ENCODE results near the gene PARP1. TPM values are rescaled to one million over a fixed set of nuclear protein-coding genes. Genes with fewer than 3 reads are reported as not detected.
"Not testable (repeated sequence)": the region's sequence is repeated elsewhere in the genome, so short reads cannot be mapped to it uniquely, and the experiment has no call there.

The PARP1 gene
- total and polyA plus RNA-seq, 2 donors (not counting 1 experiment from before 2014, with no cell fraction given), result 118 to 180 TPM

DNA sequence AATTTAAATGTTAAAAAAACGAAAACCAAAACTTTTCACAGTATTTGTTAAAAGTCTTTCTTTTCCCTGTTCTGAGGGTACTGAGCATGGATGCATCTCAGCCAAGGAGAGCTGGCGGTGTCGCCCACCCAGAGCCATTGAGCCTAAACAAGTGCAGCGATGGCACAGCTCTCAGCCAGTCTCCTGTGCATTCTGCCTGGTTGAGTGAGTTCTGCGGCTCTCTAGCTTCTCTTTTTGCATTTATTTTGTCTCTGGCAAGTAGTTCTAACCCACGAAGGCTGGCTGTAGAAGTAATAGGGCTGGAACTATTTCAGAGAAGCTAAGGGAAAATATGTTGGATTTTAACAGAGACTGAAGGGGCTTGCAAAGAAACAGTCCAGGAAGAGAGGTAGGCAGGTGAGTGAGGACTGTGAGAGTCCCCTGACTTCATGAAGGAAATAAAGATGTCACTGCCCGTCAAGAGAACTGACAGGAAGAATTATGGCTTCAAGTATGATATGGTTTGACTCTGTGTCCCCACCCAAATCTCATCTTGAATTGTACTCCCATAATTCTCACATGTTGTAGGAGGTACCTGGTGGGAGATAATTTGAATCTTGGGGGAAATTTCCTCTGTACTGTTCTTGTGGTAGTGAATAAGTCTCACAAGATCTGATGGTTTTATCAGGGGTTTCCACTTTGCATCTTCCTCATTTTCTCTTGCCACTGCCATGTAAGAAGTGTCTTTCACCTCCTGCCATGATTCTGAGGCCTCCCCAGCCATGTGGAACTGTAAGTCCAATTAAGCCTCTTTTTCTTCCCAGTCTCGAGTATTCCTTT is 63.2 kb downstream of the PARP1 start:
- CTCF ChIA-PET, result interaction anchor here (0.7 to 1.9 kb wide), 3 partner anchors 12 to 62 kb away, joined by 3 to 9 read pairs (median 3); no protein-coding TSS in a partner anchor
- H3K27ac ChIP-seq (ENCODE audit: low read length in 2 of 2), result peak overlapping the region in 1 of 2 donors; percentile 61
- no peaks in the 10 kb centered on the region for H3K27me3 ChIP-seq (replicated peaks in 1 of 4; ENCODE audit: control extremely low read depth in 1 of 4, control insufficient read depth in 3 of 4, insufficient read depth in 4 of 4, low read length in 3 of 4)
- POLR2A ChIA-PET, result no interaction called here
- H4K20me1 ChIP-seq (ENCODE audit: control insufficient read depth, insufficient read depth, low read length, poor library complexity, severe bottlenecking), result no peaks in the 10 kb centered on the region
- H3K4me1 Mint-ChIP-seq, result peaks cover 24% of the 10 kb centered on the region
- peak overlapping the region; percentile 70 for H3K27ac Mint-ChIP-seq
- H3K9me3 Mint-ChIP-seq (ENCODE audit: insufficient read depth), result no peaks in the 10 kb centered on the region
- peaks cover 0 to 23% (median 3%) of the 10 kb centered on the region in 3 donors for H3K9me3 ChIP-seq (ENCODE audit: control extremely low read depth in 1 of 3, control insufficient read depth in 2 of 3, insufficient read depth in 1 of 3, low read length in 2 of 3)
- peak overlapping the region; percentile 38 for H2AFZ ChIP-seq (ENCODE audit: insufficient read depth, low read depth, low read length, poor library complexity, severe bottlenecking)
- H3K36me3 ChIP-seq (replicated peaks in 1 of 2; ENCODE audit: control extremely low read depth in 1 of 2, control insufficient read depth in 1 of 2, extremely low read depth in 1 of 2, insufficient read depth in 2 of 2, low read length in 1 of 2), result no peaks in the 10 kb centered on the region
- ATAC-seq (ENCODE audit: low read depth) (no peak), DNase-seq (peak; percentile 29)
- peak overlapping the region; percentile 16 for H3K4me3 Mint-ChIP-seq
- no peak overlapping the region for H3K4me3 ChIP-seq (ENCODE audit: control extremely low read depth in 1 of 5, extremely low read depth in 1 of 5, insufficient read depth in 1 of 5, low read depth in 2 of 5, low read length in 4 of 5)
- intact Hi-C loops (cut with micrococcal nuclease), result no loop called here
- H3K4me1 ChIP-seq (ENCODE audit: control insufficient read depth in 2 of 2, insufficient read depth in 2 of 2, low read length in 2 of 2), result peaks cover 15 to 22% of the 10 kb centered on the region in 2 donors
- TF ChIP-seq, protein P1, sequence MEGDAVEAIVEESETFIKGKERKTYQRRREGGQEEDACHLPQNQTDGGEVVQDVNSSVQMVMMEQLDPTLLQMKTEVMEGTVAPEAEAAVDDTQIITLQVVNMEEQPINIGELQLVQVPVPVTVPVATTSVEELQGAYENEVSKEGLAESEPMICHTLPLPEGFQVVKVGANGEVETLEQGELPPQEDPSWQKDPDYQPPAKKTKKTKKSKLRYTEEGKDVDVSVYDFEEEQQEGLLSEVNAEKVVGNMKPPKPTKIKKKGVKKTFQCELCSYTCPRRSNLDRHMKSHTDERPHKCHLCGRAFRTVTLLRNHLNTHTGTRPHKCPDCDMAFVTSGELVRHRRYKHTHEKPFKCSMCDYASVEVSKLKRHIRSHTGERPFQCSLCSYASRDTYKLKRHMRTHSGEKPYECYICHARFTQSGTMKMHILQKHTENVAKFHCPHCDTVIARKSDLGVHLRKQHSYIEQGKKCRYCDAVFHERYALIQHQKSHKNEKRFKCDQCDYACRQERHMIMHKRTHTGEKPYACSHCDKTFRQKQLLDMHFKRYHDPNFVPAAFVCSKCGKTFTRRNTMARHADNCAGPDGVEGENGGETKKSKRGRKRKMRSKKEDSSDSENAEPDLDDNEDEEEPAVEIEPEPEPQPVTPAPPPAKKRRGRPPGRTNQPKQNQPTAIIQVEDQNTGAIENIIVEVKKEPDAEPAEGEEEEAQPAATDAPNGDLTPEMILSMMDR (IDR thresholded peaks at IDR 0.05), result no peak
- no peak for TF ChIP-seq EZH2 (IDR thresholded peaks at IDR 0.05; ENCODE audit: borderline replicate concordance, insufficient read depth, low read depth, low read length, poor library complexity, severe bottlenecking)
- no peak overlapping the region for H3K9ac ChIP-seq (ENCODE audit: low read length)
- 52% methylated on average over 5 of the region's 8 CpGs for WGBS (ENCODE audit: insufficient coverage)
- no peaks in the 10 kb centered on the region for H3K79me2 ChIP-seq (ENCODE audit: control insufficient read depth, insufficient read depth, low read length)
- peak overlapping the region; percentile 22 for H3K4me2 ChIP-seq (replicated peaks; ENCODE audit: low read depth, low read length, poor library complexity, severe bottlenecking)
- no peaks in the 10 kb centered on the region for H3K27me3 Mint-ChIP-seq

DNA sequence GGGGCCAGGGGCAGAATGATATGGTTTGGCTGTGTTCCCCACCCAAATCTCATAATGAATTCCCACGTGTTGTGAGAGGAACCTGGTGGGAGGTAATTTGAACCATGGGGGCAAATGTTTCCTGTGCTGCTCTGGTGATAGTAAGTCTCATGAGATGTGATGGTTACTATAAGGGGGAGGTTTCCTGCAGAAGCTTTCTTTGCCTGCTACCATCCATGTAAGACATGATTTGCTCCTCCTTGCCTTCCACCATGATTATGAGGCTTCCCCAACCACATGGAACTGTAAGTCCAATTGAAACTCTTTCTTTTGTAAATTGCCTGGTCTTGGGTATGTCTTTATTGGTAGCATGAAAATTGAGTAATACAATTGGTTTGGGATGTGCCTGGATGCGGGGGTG is 65.2 kb downstream of the PARP1 start:
- Mint-ChIP-seq H3K4me1 (peaks cover 16% of the 10 kb centered on the region), H3K27me3 (no peaks in the 10 kb centered on the region), H3K9me3 (ENCODE audit: insufficient read depth) (no peaks in the 10 kb centered on the region), H3K27ac (no peak overlapping the region), H3K4me3 (no peak overlapping the region)
- H3K36me3 ChIP-seq (replicated peaks in 1 of 2; ENCODE audit: control extremely low read depth in 1 of 2, control insufficient read depth in 1 of 2, extremely low read depth in 1 of 2, insufficient read depth in 2 of 2, low read length in 1 of 2), result no peaks in the 10 kb centered on the region
- H3K4me3 ChIP-seq (ENCODE audit: control extremely low read depth in 1 of 5, extremely low read depth in 1 of 5, insufficient read depth in 1 of 5, low read depth in 2 of 5, low read length in 4 of 5), result no peak overlapping the region
- H3K27ac ChIP-seq (ENCODE audit: low read length in 2 of 2), result no peak overlapping the region
- H2AFZ ChIP-seq (ENCODE audit: insufficient read depth, low read depth, low read length, poor library complexity, severe bottlenecking), result no peak overlapping the region
- no peak for DNase-seq
- H3K79me2 ChIP-seq (ENCODE audit: control insufficient read depth, insufficient read depth, low read length), result no peaks in the 10 kb centered on the region
- no peaks in the 10 kb centered on the region for H3K27me3 ChIP-seq (replicated peaks in 1 of 4; ENCODE audit: control extremely low read depth in 1 of 4, control insufficient read depth in 3 of 4, insufficient read depth in 4 of 4, low read length in 3 of 4)
- ATAC-seq (ENCODE audit: low read depth), result no peak
- CTCF ChIA-PET, result interaction anchor here (1.5 kb wide), 1 partner anchor 9 kb away, joined by 4 read pairs; no protein-coding TSS in a partner anchor
- peaks cover 8 to 12% of the 10 kb centered on the region in 2 donors for H3K4me1 ChIP-seq (ENCODE audit: control insufficient read depth in 2 of 2, insufficient read depth in 2 of 2, low read length in 2 of 2)
- no peaks in the 10 kb centered on the region for H4K20me1 ChIP-seq (ENCODE audit: control insufficient read depth, insufficient read depth, low read length, poor library complexity, severe bottlenecking)
- H3K9me3 ChIP-seq (ENCODE audit: control extremely low read depth in 1 of 3, control insufficient read depth in 2 of 3, insufficient read depth in 1 of 3, low read length in 2 of 3), result peaks cover 0 to 23% (median 3%) of the 10 kb centered on the region in 3 donors
- POLR2A ChIA-PET, result no interaction called here
- TF ChIP-seq EZH2 (IDR thresholded peaks at IDR 0.05; ENCODE audit: borderline replicate concordance, insufficient read depth, low read depth, low read length, poor library complexity, severe bottlenecking), result no peak
- TF ChIP-seq, protein P1 (IDR thresholded peaks at IDR 0.05), result no peak
- intact Hi-C loops (cut with micrococcal nuclease), result no loop called here
- no peak overlapping the region for H3K9ac ChIP-seq (ENCODE audit: low read length)
- no peak overlapping the region for H3K4me2 ChIP-seq (replicated peaks; ENCODE audit: low read depth, low read length, poor library complexity, severe bottlenecking)
- no CpG with 5 or more reads among the region's 2 CpGs for WGBS (ENCODE audit: insufficient coverage)

DNA sequence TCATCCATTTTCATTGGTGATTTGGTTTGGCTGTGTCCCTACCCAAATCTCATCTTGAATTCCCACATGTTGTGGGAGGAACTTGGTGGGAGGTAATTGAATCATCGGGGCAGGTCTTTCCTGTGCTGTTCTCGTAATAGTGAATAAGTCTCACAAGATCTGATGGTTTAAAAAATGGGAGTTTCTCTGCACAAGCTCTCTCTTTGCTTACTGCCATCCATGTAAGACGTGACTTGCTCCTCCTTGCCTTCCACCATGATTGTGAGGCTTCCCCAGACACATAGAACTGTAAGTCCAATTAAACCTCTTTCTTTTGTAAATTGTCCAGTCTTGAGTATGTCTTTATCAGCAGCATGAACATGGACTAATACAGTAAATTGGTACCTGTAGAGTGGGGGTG is 67.8 kb downstream of the PARP1 start:
- H3K4me1 ChIP-seq (ENCODE audit: control insufficient read depth in 2 of 2, insufficient read depth in 2 of 2, low read length in 2 of 2); H3K27ac Mint-ChIP-seq; H2AFZ ChIP-seq (ENCODE audit: insufficient read depth, low read depth, low read length, poor library complexity, severe bottlenecking); H3K79me2 ChIP-seq (ENCODE audit: control insufficient read depth, insufficient read depth, low read length); intact Hi-C loops (cut with micrococcal nuclease); H3K9me3 Mint-ChIP-seq (ENCODE audit: insufficient read depth); H3K4me3 ChIP-seq (ENCODE audit: control extremely low read depth in 1 of 5, extremely low read depth in 1 of 5, insufficient read depth in 1 of 5, low read depth in 2 of 5, low read length in 4 of 5); H3K9ac ChIP-seq (ENCODE audit: low read length); H3K36me3 ChIP-seq (replicated peaks in 1 of 2; ENCODE audit: control extremely low read depth in 1 of 2, control insufficient read depth in 1 of 2, extremely low read depth in 1 of 2, insufficient read depth in 2 of 2, low read length in 1 of 2); POLR2A ChIA-PET; DNase-seq; CTCF ChIA-PET; H3K4me3 Mint-ChIP-seq; H4K20me1 ChIP-seq (ENCODE audit: control insufficient read depth, insufficient read depth, low read length, poor library complexity, severe bottlenecking); H3K27ac ChIP-seq (ENCODE audit: low read length in 2 of 2); H3K27me3 ChIP-seq (replicated peaks in 1 of 4; ENCODE audit: control extremely low read depth in 1 of 4, control insufficient read depth in 3 of 4, insufficient read depth in 4 of 4, low read length in 3 of 4); H3K4me2 ChIP-seq (replicated peaks; ENCODE audit: low read depth, low read length, poor library complexity, severe bottlenecking); ATAC-seq (ENCODE audit: low read depth); H3K27me3 Mint-ChIP-seq: not testable (repeated sequence)
- H3K9me3 ChIP-seq (ENCODE audit: control extremely low read depth in 1 of 3, control insufficient read depth in 2 of 3, insufficient read depth in 1 of 3, low read length in 2 of 3), result peaks cover 0 to 21% (median 3%) of the 10 kb centered on the region in 3 donors
- no CpG with 5 or more reads among the region's 3 CpGs for WGBS (ENCODE audit: insufficient coverage)
- peaks cover 16% of the 10 kb centered on the region for H3K4me1 Mint-ChIP-seq
